SK-N-SH (cell line): ENCODE results near the gene OSBPL8.
"Not testable (repeated sequence)": the region's sequence is repeated elsewhere in the genome, so short reads cannot be mapped to it uniquely, and the experiment has no call there.

Source experiments
- EZH2phosphoT487 ChIP-seq: fragments of 200-600 bp; sonication (generic); IDR thresholded peaks from 2 replicates; pipeline ENCODE4 v1.6.1; 2017; ENCODE audit warnings: low read depth, mixed run types, mild to moderate bottlenecking, antibody characterized with exemption, moderate library complexity, borderline replicate concordance
- RAD21 ChIP-seq: IDR thresholded peaks from 2 replicates; pipeline ENCODE4 v1.6.1; 2012; ENCODE audit warnings: mild to moderate bottlenecking, low read length
- TF ChIP-seq, protein P1 (sequence below): fragments of 200-600 bp; sonication (generic); IDR thresholded peaks from 2 replicates; pipeline ENCODE4 v1.6.1; 2017; ENCODE audit warnings: antibody characterized with exemption, mild to moderate bottlenecking, moderate library complexity

- TF ChIP-seq RAD21, EZH2phosphoT487: not testable (repeated sequence)
- TF ChIP-seq, protein P1, sequence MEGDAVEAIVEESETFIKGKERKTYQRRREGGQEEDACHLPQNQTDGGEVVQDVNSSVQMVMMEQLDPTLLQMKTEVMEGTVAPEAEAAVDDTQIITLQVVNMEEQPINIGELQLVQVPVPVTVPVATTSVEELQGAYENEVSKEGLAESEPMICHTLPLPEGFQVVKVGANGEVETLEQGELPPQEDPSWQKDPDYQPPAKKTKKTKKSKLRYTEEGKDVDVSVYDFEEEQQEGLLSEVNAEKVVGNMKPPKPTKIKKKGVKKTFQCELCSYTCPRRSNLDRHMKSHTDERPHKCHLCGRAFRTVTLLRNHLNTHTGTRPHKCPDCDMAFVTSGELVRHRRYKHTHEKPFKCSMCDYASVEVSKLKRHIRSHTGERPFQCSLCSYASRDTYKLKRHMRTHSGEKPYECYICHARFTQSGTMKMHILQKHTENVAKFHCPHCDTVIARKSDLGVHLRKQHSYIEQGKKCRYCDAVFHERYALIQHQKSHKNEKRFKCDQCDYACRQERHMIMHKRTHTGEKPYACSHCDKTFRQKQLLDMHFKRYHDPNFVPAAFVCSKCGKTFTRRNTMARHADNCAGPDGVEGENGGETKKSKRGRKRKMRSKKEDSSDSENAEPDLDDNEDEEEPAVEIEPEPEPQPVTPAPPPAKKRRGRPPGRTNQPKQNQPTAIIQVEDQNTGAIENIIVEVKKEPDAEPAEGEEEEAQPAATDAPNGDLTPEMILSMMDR = not testable (repeated sequence)
These were observed 48.4 kb downstream of the OSBPL8 start for GRCh38 chr12:76511116-76511716.
